PC-9 (cell line): ENCODE data around the gene A2ML1. TPM values are rescaled to one million over a fixed set of nuclear protein-coding genes. Genes with fewer than 3 reads are reported as not detected.

Experiments used
- BruUV-seq: library from RNA; stranded (reverse); fragments of 400-500 nt; replicated peaks from 2 replicates; lab custom pipeline; 2021; lab: Mats Ljungman, UMichigan
- CTCF ChIA-PET: fragments of 300-600 bp; sonication (Branson Sonifier 250); formaldehyde crosslinking; loops from one replicate; lab custom pipeline; 2022; ENCODE audit warnings: antibody characterized with exemption; lab: Charles Lee
- POLR2A ChIA-PET: fragments of 300-600 bp; sonication (Branson Sonifier 250); formaldehyde crosslinking; loops from one replicate; lab custom pipeline; 2022; ENCODE audit warnings: antibody characterized with exemption; ENCODE audit not compliant: unreplicated experiment; lab: Charles Lee
- DNase-seq, 2 experiments: peaks; one replicate each; pipeline versions ENCODE4 v3.0.0 to v3.0.0-alpha.2; 2015 to 2022; ENCODE audit warnings: mixed read lengths in 1 of 2
- H2AFZ ChIP-seq: fragments of 200-600 bp; sonication (generic); 2 replicates; pipeline ENCODE4 v1.8.1; 2017; ENCODE audit warnings: antibody characterized with exemption
- H3F3A ChIP-seq: fragments of 200-600 bp; sonication (generic); 2 replicates; pipeline ENCODE4 v1.8.1; 2017; ENCODE audit warnings: antibody characterized with exemption, mild to moderate bottlenecking, low read depth; ENCODE audit not compliant: insufficient read depth
- H3K27ac ChIP-seq: fragments of 200-600 bp; sonication (generic); 2 replicates; pipeline ENCODE4 v1.6.1; 2016; ENCODE audit warnings: mixed run types
- H3K27me3 ChIP-seq: fragments of 200-600 bp; sonication (generic); 2 replicates; pipeline ENCODE4 v1.6.1; 2016; ENCODE audit warnings: low read depth, mixed run types; ENCODE audit not compliant: insufficient read depth
- H3K36me3 ChIP-seq: fragments of 200-600 bp; sonication (generic); 2 replicates; pipeline ENCODE4 v1.6.1; 2016; ENCODE audit warnings: low read depth, mixed run types
- H3K4me1 ChIP-seq: fragments of 200-600 bp; sonication (generic); replicated peaks from 2 replicates; pipeline ENCODE4 v1.6.1; 2016; ENCODE audit warnings: mixed run types; ENCODE audit not compliant: insufficient read depth
- H3K4me2 ChIP-seq: fragments of 200-600 bp; sonication (generic); 2 replicates; pipeline ENCODE4 v1.6.1; 2017; ENCODE audit warnings: mixed run types
- H3K4me3 ChIP-seq: fragments of 200-600 bp; sonication (generic); 2 replicates; pipeline ENCODE4 v1.6.1; 2016; ENCODE audit warnings: mixed run types
- H3K79me2 ChIP-seq: fragments of 200-600 bp; sonication (generic); 2 replicates; pipeline ENCODE4 v1.6.1; 2017; ENCODE audit warnings: low read depth, mixed run types
- H3K9me2 ChIP-seq: fragments of 200-600 bp; sonication (generic); 2 replicates; pipeline ENCODE4 v1.8.1; 2017; ENCODE audit warnings: mild to moderate bottlenecking; ENCODE audit not compliant: insufficient read depth
- H3K9me3 ChIP-seq: fragments of 200-600 bp; sonication (generic); 2 replicates; pipeline ENCODE4 v1.8.1; 2016; ENCODE audit warnings: low read depth; ENCODE audit not compliant: insufficient read depth
- H4K20me1 ChIP-seq: fragments of 200-600 bp; sonication (generic); 2 replicates; pipeline ENCODE4 v1.8.1; 2017; ENCODE audit not compliant: insufficient read depth
- EZH2 ChIP-seq: fragments of 200-600 bp; sonication (generic); IDR thresholded peaks from 2 replicates; pipeline ENCODE4 v1.8.0; 2017; ENCODE audit warnings: antibody characterized with exemption, low read depth
- intact Hi-C: fragments of 100-400 bp; cut with micrococcal nuclease; formaldehyde crosslinking; loops from one replicate; pipeline ENCODE4 v1.10.0; 2022; ENCODE audit not compliant: unreplicated experiment
- total RNA-seq: library from RNA; stranded (reverse); gene quantifications from 2 replicates; pipeline ENCODE4 v1.2.3, GENCODE V29; 2021
- TF ChIP-seq, protein P1 (sequence below): fragments of 200-600 bp; sonication (generic); conservative IDR thresholded peaks from 2 replicates; pipeline ENCODE4 v1.6.1; 2017; ENCODE audit warnings: mixed run types, antibody characterized with exemption, mild to moderate bottlenecking, moderate library complexity

The A2ML1 gene
- total RNA-seq, 1 experiment from 2014 or later: 17.3 TPM

DNA sequence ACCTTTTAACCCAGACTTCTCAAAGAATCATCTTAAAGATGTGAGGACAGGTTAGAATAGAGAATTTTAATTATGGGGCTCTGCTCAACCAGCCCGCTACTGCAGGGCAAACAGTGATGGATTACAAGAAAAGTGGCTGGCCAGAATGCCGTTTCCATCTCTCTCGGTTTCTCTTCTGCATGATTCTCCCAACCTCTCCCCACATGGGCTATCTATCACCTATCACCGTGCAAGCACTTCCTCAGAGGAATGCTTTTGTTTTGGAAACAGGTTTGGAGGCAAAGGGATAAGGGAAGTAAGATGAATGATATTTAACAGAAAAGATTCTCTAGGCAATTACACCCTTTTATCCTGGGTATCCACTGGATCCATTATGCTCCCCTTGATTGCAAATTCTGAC, 54.5 kb downstream of the A2ML1 start:
- H2AFZ ChIP-seq: no peak overlapping the region
- H4K20me1 ChIP-seq: no peaks in the 10 kb centered on the region
- no peak for DNase-seq
- POLR2A ChIA-PET: no interaction called here
- no peaks in the 10 kb centered on the region for H3K9me3 ChIP-seq
- H3K27ac ChIP-seq: no peak overlapping the region
- no peaks in the 10 kb centered on the region for H3F3A ChIP-seq
- no peaks in the 10 kb centered on the region for H3K9me2 ChIP-seq
- no peaks in the 10 kb centered on the region for H3K4me1 ChIP-seq
- no TSS peak for BruUV-seq
- intact Hi-C loops: no loop called here
- TF ChIP-seq, protein P1, sequence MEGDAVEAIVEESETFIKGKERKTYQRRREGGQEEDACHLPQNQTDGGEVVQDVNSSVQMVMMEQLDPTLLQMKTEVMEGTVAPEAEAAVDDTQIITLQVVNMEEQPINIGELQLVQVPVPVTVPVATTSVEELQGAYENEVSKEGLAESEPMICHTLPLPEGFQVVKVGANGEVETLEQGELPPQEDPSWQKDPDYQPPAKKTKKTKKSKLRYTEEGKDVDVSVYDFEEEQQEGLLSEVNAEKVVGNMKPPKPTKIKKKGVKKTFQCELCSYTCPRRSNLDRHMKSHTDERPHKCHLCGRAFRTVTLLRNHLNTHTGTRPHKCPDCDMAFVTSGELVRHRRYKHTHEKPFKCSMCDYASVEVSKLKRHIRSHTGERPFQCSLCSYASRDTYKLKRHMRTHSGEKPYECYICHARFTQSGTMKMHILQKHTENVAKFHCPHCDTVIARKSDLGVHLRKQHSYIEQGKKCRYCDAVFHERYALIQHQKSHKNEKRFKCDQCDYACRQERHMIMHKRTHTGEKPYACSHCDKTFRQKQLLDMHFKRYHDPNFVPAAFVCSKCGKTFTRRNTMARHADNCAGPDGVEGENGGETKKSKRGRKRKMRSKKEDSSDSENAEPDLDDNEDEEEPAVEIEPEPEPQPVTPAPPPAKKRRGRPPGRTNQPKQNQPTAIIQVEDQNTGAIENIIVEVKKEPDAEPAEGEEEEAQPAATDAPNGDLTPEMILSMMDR: no peak
- TF ChIP-seq EZH2: no peak
- no peaks in the 10 kb centered on the region for H3K79me2 ChIP-seq
- CTCF ChIA-PET: no interaction called here
- no peak overlapping the region for H3K4me2 ChIP-seq
- no peaks in the 10 kb centered on the region for H3K27me3 ChIP-seq
- no peak overlapping the region for H3K4me3 ChIP-seq
- H3K36me3 ChIP-seq: no peaks in the 10 kb centered on the region

DNA sequence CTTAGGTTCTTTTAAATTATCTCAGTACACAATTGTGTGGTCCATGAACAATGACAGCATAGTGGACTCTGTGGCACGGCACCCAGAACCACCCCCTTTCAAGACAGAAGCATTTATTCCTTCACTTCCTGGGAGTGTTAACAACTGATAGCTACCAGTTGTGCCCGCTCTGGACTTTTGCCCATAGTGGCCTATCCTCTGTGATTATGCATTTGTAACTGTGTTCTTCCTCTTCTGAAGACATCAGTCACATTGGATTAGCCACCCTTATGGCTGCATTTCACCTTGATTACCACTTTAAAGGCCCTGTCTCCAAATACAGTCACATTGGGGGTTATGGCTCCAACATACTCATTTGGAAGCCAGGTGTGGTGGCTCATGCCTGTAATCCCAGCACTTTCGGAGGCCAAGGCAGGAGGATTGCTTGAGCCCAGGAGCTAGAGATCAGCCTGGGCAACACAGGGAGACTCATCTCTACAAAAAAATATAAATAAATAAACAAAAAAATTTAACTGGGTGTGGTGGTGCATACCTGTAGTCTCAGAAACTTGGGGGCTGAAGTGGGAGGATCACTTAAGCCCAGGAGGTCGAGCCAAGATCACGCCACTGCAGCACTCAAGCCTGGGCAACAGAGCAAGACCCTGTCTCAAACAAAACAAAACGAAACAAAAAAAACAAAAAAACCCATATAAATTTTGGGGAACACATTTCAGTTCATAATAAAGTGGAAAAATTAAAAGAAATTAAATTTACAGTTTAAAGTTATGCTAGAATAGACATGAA, 64.3 kb downstream of the A2ML1 start:
- Histone ChIP-seq H3K4me1 (0 out of 2 replicates have a peak, but pooled peaks cover 3% of the 10 kb centered on the region), H3F3A (no peaks in the 10 kb centered on the region), H4K20me1 (no peaks in the 10 kb centered on the region), H3K9me2 (no peaks in the 10 kb centered on the region), H3K27ac (no peak overlapping the region), H3K27me3 (no peaks in the 10 kb centered on the region), H3K9me3 (no peaks in the 10 kb centered on the region), H2AFZ (no peak overlapping the region), H3K4me2 (no peak overlapping the region), H3K4me3 (no peak overlapping the region), H3K36me3 (no peaks in the 10 kb centered on the region), H3K79me2 (no peaks in the 10 kb centered on the region)
- no peak for DNase-seq
- POLR2A ChIA-PET: no interaction called here
- no peak for TF ChIP-seq EZH2
- TF ChIP-seq, protein P1: no peak
- no TSS peak for BruUV-seq
- intact Hi-C loops: no loop called here
- CTCF ChIA-PET: interaction anchor here (0.8 kb wide), 1 partner anchor 205 kb away, joined by 3 read pairs; no protein-coding TSS in a partner anchor

DNA sequence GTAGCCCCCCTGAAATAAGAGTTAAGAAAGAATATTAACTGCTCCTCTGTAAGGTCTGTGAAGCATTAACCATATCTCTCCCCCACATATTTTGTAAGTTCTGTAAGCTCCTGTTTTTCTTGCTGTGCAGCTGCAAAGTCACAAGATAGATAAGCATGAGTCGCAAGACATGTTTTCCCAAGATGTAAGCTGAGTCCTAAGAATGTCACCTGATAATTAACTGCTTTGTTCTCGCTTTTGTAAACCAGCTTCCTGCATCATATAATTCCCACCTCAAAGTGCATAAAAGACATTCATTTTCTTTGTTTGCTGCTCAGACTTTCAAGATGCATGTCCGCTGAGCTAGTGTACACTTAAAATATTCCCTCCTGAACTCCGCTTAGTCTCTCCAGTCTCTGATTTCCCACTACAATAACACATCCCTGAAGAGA, 64.9 kb downstream of the A2ML1 start:
- H3K4me3 ChIP-seq: no peak overlapping the region
- no peak overlapping the region for H2AFZ ChIP-seq
- no peak for DNase-seq
- no peaks in the 10 kb centered on the region for H3K36me3 ChIP-seq
- no peaks in the 10 kb centered on the region for H3K9me3 ChIP-seq
- H4K20me1 ChIP-seq: no peaks in the 10 kb centered on the region
- H3K27ac ChIP-seq: no peak overlapping the region
- TF ChIP-seq EZH2: no peak
- H3K27me3 ChIP-seq: no peaks in the 10 kb centered on the region
- 0 out of 2 replicates have a peak, but pooled peaks cover 3% of the 10 kb centered on the region for H3K4me1 ChIP-seq
- no TSS peak for BruUV-seq
- no peak overlapping the region for H3K4me2 ChIP-seq
- H3K79me2 ChIP-seq: no peaks in the 10 kb centered on the region
- no peaks in the 10 kb centered on the region for H3F3A ChIP-seq
- intact Hi-C loops: no loop called here
- ChIA-PET CTCF (interaction anchor here (0.8 kb wide), 1 partner anchor 206 kb away, joined by 3 read pairs; no protein-coding TSS in a partner anchor), POLR2A (no interaction called here)
- no peaks in the 10 kb centered on the region for H3K9me2 ChIP-seq
